GM19023 (cell line): ENCODE measurements around the gene ABHD17A.
A peak's percentile ranks its signal among the peaks of the same experiment; 100 is the strongest.

Experiments
- ATAC-seq: cut with Tn5 transposase; IDR thresholded peaks from one replicate; pipeline ENCODE4 v1.9.1; 2021; ENCODE audit warnings: mild to moderate bottlenecking, moderate library complexity; ENCODE audit not compliant: unreplicated experiment

The ABHD17A gene

DNA sequence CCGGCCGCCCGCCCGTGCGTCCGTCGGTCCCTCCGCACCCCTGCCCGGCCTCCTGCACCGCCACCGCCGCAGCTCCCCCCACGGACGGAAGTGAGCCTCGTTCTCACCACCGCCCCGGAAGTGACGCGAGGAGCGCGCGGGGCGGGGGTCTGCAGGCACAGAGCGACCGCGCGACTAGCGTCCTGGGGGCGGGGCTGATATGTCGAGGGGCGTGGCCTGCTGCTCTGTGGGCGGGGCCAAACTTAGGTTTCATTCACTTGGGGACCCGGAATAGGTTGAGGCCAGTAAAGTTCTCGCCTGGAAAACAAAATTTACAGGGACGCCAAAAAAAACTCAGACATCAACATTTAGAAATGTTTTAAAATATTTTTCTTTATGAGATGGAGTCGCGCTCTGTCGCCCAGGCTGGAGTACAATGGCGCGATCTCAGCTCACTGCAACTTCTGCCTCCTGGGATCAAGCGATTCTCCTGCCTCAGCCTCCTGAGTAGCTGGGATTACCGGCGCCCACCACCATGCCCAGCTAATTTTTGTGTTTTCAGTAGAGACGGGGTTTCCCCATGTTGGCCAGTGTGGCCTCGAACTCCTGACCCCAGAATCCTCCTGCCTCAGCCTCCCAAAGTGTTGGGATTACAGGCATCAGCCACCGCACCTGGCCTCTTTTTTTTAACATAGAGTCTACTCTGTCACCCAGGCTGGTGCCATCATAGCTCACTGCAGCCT, at the start of gene ABHD17A:
Gene ABHD17A, minus strand, starts transcription at position 99 of the 722 bp plus-strand sequence. CDS start 3,930 bp downstream, outside the sequence.
- peak; percentile 72 for ATAC-seq

DNA sequence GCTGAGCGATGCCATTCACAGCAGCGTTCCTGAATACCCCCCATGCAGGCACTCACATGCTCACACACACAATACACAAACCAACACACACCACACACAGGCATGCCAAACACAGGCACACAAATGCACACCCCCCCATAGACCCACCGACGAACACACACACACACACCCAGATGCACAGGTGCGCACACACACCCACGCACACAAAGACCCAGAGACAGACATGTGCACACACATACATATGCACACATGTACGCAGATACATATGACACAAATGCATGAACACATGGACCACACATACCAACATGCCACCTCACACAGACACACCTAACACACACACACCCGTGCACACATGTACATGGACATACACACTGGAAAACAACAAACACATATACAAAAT, 48.6 kb upstream of the ABHD17A start:
- no peak for ATAC-seq

DNA sequence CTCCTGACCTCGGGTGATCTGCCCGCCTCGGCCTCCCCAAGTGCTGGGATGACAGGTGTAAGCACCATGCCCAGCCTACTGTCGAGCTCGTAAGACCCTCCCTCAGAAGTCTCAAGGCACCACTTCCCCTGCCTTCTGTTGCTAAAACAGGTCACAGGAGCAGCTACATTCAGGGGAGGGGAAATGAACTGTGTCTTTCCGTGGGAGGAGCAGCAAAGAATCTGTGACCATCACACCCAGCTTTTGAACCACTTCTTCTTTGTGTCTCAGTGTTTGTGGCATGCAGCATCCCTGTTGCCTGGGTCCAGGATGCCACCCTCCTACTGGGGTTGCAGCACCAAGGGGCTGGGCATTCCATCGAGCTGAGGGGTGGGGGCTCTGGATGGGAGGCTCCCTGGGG, 47.9 kb upstream of the ABHD17A start:
- no peak for ATAC-seq

DNA sequence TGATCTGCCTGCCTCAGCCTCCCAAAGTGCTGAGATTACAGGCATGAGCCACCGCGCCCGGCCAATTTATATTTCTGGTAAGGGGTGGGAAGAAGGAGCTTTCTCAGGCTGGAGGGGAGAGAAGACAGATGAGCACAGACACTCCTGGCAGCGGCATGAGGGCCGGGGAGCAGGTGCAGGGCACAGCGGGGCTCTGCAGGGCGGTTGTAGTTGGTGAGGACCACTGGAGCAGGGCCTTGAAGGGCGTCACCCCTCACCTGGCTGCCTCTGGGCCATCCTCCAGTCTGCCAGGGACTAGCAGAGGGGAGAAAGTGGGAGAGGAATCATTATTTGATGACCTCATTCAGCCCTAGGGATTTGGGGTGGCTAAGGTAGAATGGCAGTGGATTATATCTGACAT, 47.1 kb upstream of the ABHD17A start:
- ATAC-seq, result no peak

DNA sequence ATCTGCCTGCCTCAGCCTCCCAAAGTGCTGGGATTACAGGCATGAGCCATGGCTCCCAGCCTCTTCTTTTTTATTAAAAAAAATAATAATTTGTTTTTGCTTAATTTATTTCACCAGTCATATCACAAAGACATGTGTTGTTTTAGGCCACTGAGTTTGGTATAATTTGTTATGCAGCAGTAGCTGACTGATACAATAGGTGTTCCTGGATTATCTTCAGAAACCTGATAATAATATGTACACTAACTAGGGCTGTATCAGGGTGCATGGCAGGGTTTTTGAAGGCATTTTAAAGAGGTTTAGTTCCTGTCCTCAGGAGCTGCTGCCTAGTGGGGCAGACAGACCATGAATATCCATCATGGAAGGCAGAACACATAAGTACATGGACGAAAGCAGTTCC, 46.1 kb upstream of the ABHD17A start:
- no peak for ATAC-seq

DNA sequence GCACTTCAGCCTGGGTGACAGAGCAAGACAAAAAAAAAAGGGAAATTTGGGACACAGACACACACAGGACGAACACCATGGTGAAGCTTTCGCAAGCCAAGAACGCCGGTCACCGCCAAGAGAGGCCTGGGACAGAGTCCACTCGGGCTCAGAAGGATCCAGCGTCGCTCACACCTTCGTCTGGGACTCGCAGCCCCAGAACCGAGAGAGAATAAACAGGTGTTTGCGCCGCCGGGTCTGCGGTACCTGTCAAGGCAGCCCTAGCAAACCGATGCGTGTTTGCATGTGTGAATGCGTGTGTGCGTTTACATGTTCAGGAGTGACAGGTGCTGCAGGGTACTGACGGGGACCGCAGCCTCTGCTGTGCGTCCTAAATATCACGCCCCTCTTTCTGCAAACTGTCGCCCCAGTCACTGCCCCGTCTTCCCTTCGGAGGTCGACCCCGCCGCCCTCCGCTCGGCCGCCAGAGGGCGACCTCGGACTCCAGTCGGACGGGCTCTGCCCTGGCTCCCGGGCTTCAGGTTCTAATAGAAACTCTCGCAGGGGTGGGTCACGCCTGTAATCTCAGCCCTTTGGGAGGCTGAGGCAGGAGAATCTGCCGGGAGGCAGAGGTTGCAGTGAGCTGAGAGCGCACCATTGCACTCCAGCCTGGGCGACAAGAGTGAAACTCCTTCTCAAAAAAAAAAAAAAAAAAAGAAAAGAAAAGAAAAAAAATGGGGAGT, 43.9 kb upstream of the ABHD17A start:
- ATAC-seq, result no peak

DNA sequence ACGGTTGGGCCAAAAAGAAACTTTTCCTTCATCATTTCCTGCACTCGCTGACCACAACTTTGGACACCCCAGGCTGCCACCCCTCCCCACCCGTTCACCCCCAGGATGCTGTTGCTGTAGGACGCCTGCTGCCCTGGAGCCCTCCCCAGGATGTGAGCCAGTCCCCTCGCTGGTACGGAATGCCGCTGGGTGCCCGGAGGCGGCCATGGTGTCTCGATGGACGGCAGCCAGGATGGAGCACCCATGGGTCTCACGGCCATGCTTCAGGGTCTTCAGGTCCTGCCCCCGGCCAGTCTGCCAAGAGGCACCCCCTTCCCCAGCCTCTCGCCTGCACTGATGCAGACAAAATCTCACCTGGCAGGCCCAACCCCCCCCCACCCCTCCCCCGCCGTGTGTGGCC, 40.2 kb upstream of the ABHD17A start:
- no peak for ATAC-seq

DNA sequence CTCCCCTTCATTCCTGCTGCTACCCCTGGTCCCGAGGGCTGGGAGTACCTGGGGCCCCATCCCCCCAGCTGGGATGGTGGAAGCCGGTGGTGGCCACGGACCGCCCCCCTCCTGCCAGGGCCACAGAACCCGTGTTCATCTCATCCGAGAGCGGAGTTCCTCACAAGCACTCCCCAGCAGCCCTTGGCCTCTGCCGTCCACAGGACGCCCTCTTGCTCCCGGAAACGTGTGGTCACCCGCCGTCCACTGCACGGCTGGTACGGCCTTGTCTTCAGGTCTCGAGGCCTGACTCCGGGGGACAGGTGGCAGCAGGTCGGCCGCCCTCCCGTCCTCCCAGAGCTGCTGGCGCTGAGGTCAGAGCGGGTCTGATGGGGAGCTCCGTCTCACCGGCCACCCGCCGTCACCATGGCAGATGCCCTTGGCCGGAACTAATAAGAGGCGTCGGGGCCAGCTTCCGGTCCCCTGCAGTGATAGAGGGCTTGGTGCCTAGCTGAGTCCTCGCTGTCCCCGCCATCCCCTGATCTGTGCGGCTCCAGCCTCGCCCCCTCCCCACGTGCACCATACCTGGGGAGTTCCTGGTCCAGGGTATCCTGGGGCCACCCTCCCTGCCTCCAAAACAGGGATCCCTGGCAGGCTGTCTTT, 39.1 kb upstream of the ABHD17A start:
- no peak for ATAC-seq

DNA sequence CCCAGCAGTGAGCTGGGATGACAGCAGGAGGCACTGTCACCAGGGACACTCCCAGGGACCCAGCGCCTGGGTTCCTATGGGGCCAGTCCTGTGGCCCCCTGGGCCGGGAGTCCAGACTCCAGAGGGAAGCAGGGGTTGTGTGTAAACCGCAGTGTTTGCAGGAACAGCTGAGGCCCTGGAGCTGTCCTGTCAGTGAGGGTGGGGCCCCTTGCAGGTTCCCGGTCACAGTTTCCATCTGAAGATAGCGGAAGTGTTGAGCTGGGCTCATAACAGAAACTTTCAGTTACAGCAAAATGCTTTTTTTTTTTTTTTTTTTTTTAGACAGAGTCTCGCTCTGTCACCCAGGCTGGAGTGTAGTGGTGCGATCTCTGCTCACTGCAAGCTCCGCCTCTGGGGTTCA, 38.0 kb upstream of the ABHD17A start:
- no peak for ATAC-seq

DNA sequence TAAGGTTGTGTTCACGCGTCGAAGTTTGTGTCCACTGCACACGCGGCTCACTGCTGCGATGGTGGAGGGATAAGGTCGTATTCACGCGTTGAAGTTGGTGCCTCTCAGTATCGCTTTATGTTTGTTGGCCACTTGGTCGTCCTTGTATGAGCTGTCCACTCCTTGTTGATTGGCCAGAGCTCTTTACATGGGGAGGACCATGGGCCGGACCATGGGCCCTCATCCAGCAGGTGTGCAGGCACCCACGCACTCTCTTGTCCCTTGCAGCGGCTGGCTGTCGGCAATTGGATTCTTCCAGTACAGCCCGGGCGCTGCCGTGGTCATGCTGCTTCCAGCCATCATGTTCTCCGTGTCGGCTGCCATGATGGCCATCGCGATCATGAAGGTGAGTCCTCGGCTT, 37.5 kb upstream of the ABHD17A start:
- no peak for ATAC-seq

DNA sequence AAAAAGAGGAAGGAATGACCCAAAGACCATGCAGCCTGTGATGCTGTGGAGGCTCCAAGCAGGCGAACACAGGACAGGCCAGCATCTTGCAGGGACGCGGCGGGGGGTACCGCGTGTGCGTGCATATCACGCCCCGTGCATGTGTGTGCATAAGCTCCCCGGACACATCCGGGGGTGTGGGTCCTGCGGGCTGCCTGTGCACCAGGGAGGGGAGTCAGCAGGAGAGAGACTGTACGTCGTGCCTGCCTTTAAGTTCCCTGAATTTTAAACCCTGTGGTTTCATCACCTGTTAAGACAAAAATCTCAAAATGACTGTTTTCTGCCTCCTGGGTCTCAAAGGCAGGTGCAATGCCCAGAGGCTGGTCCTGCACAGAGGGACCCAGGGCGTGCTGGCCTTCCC, 36.5 kb upstream of the ABHD17A start:
- no peak for ATAC-seq

DNA sequence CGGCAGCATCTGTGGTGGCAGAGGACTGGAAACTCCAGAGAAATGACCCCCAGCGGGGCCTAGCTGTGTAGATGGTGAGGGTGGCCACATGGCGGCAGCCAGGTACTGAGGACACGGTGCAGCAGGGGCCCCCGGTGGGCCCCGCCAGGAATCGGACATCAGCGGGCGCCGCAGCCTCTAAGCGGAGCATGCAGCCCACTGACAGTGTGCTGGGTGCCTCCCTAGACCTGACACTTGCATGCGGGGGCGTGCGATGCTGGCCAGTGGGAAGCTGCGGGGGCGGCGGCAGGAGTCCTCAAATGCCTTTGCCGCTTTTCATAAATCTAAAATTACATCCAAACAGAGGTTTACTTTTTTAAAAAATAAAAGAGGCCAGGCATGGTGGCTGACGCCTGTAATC, 36.0 kb upstream of the ABHD17A start:
- ATAC-seq, result no peak

DNA sequence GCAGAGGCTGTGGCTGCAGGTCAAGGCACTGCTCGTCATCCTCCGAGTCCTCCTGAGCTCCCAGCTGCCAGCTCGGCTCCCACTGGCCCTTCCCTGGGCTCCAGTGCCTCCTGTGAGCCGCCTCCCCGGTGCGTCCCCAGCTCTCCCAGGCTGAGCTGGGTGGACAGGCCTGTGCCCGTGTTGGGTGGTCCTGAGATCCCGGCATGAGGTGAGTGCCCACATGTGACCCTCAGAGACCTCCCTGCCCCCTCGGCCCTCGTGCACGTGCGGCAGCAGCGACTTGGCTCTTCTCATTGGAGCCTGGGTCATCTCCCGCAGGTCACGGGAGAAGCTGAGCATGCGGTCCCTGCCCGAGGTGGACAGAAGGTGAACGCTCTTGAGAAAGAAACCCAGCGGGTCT, 35.3 kb upstream of the ABHD17A start:
- ATAC-seq, result no peak

DNA sequence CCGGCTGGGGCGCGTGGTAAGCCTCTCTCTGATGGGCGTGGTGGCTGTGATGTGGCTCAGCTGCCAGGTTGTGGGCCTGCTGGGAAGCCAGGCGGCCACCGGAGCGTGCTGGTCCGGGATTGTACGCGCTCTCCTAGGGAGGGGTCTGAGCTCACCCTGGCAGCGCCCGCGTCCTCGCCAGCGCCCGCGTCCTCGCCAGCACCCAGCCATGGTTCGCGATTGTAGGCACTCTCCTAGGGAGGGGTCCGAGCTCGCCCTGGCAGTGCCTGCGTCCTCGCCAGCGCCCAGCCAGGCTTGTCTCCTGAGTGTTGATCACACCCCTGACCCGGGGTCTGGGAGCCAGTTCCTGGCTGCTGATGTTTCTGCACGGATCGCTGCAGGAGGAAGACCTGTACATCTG, 33.7 kb upstream of the ABHD17A start:
- no peak for ATAC-seq

DNA sequence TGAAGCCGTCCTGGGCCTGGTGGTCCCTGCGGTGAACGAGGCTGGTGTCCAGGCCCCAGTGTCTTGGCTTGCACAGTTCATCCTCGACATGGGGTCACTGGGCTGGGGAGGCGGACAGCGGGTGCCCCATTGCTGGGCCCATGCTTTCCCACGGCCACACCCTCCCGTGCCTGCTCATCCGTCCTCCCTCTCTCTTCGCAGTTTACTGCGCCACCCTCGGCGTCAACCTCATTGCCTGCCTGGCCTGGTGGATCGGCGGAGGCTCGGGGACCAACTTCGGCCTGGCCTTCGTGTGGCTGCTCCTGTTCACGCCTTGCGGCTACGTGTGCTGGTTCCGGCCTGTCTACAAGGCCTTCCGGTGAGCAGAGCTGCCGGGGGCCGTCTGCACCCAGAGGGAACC, 32.6 kb upstream of the ABHD17A start:
- ATAC-seq, result no peak

DNA sequence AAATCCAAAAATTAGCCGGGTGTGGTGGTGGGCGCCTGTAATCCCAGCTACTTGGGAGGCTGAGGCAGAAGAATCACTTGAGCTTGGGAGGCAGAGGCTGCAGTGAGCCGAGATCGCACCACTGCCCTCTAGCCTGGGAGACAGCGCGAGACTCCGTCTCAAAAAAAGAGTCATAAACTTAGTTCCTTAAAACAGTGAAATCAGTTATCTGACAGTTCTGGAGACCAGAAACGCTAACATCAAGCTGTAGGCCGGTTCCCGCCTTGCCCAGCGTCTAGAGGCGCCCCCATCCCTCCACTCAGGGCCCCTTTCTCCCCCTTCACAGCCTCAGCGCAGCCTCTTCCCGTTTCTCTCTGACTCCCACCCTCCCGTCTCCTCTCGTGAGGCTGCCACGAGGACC, 31.9 kb upstream of the ABHD17A start:
- no peak for ATAC-seq

DNA sequence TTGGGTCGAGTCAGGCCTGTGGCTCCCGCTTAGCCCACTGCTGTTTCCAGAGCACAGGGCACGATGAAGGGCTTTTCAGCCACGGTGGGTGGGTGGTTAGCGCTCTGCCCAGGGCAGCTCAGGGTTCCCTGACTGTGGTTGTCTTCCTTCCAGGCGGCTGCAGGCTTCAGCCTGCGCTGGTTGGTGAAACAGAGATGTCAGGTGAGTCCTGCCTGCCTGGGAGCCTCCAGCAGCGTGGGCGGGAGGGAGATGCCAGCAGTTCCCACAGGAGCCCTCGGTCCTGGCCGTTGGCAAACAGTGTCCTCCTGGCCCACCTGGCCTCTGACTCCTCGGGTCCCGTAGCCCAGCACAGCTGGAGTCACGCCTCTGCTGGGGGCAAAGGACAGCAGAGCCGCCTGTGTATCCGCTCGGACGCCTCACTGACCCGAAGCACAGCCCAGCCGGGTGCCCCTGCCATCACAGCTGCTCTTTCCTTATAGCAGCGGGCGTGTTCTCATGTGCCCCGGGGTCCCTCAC, 29.6 kb upstream of the ABHD17A start:
- ATAC-seq, result no peak

DNA sequence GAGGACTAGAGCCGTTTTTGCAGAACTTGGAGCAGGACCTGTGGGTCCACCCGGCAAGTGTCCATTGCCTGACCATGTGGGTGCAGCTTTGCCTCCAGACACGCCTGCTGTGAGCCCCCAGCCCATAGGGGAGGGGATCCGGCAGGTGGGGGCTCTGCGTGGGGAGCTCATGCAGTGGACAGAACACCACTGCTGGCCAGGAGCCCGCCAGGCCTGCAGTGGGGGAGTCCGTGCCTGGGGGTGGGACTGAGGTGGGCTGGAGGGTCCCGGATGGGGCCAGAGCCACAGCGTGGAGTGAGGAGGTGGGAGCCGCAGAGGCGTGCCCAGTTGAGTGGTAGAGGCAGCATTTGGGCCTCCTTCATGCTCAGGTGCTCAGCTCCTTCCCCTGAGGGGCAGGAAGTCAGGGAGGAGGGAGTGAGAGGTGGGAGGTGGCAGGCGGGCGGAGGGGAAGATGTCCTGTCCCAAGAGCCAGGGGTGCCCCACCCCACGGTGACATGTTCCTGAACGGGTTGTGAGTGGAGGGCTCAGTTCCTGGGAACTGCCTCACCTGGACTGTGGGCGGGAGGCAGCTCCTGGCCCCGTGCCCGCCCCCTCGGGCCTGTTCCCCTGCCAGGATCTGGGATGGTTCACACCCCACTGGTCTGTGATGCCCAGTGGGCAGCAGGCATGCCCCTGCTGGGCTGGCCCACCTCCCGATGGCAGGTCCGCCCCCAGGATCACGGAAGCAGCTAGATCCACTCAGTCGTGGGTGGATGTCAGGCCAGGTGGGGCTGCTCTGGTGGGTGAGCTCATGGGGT, 28.7 kb upstream of the ABHD17A start:
- ATAC-seq, result no peak

DNA sequence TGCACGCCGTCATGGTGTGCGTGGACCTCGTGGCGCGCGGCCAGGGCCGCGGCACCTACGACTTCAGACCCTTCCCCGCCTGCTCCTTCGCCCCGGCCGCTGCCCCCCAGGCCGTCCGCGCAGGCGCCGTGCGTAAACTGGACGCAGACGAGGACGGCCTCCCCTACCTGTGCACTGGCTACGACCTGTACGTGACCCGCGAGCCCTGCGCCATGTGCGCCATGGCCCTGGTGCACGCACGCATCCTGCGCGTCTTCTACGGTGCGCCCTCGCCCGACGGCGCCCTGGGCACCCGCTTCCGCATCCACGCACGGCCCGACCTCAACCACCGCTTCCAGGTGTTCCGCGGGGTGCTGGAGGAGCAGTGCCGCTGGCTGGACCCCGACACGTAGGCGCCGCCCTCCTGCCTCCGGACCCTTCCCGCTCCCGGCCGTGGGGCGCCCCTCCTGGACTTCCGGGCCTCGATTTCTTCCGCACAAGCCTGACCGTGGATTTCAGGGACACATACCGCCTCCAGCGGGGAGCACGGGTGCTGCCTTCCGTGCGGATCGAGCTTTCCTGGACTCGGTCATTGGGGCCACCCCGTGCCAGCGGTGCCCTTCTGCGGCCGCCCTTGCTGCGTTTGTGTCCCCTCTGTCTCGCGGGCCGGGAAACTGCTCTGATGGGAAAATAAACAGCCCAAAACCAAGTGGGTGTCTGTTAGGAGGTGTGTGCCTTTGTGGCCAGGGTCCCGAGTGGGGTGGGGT, 27.6 kb upstream of the ABHD17A start:
- no peak for ATAC-seq

DNA sequence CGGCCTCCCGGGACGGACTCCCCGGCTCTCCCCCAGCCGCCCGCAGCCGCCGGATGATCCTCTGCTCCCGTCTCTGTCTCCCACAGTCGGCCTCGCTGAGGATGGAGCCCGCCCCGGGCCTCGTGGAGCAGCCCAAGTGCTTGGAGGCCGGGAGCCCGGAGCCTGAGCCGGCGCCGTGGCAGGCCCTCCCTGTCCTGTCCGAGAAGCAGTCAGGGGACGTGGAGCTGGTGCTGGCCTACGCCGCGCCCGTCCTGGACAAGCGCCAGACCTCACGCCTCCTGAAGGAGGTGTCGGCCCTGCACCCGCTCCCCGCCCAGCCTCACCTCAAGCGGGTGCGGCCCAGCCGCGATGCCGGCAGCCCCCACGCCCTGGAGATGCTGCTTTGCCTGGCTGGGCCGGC, 26.7 kb upstream of the ABHD17A start:
- no peak for ATAC-seq
